GM19193 (cell line): ENCODE measurements around the gene ZNF48.

Experiments used
- POLR2A ChIP-seq: IDR thresholded peaks from 4 replicates; pipeline ENCODE4 v1.6.1; 2011; ENCODE audit not compliant: insufficient read depth, insufficient read length; ENCODE audit errors: extremely low read depth

Gene ZNF48

DNA sequence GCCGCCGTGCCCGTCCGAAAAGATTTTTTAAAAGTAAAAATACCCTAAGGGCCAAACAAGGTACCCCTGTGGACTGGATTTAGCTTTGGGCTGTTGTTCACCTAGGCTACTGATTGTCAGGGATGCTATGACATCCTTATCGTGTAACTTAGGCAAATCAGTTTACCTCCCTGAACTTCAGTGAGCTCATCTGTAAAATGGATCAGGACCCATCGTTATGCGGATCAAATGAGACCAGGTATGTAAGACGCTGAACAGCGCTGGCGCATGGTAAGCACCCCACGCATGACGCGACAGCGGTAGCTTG, 11.5 kb downstream of the ZNF48 start:
- no peak for TF ChIP-seq POLR2A

DNA sequence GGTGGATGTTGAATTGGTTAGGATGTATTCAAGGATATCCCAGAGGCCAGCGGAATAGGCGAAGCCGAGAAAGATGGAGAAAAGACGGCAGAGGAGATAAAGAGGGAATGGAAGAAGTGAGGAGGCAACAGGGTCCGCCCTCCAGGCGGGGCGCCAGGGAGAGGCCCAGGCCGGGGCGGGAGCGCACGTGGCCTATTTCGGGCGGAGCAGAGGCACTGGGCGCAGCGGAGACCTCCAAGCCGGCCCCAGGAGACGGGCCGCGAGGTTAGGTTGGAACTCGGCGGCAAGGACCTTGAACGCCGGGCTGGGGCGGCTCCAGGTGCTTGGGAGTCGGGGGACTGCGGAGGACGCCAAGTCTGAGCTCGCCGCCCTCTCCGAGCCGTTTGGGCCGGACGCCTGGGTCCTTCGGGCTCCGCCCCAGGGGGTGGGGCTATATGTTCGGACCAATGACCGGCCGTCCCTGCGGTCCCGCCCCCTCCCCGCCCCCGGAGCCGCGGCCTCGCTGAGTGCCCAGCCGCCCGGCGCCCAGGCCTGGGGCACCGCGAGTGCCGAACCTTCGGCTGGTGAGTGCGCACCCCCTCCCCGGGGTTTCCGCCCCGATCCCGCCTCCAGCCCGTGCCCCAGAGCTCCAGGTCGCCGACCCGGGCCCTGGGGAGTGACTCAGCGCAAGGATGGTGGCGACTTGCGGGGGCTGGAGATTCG, 12.0 kb downstream of the ZNF48 start, which contains the start of gene ZNF771:
ZNF771 (plus strand) TSS at position 505 of the 702 bp plus-strand sequence. CDS start 448 bp downstream, outside the sequence.
- TF ChIP-seq POLR2A, result peak; percentile 50

DNA sequence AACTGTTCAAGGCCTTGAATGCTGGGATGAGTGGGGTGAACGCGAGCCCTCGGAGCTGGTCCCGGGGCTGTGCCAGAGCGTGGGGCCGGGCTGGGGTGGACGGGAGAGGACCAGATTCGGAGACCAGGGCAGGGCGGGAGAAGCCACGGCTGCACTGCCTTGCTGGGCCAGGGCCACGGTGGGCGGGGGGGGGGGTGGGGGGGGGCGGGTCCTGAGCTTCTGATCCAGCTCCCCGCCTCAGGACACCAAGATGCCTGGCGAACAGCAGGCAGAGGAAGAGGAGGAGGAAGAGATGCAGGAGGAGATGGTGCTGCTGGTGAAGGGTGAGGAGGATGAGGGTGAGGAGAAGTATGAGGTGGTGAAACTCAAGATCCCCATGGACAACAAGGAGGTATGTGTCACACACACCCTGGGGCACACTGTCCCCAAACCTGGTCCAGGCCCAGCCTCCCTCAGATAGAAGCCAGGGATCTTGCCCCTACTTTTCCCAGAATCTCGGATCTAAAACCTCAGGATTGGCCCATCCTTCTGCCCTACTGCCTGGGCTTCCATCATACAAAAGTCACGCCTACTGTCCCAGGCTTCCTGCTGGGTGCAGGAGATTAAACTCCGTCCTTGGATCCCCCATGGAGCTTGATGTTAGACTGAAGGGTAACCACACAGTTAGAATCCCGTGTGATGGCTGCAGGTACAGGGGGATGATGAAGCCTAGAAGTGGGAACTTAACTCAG, 12.7 kb downstream of the ZNF48 start:
- no peak for TF ChIP-seq POLR2A

DNA sequence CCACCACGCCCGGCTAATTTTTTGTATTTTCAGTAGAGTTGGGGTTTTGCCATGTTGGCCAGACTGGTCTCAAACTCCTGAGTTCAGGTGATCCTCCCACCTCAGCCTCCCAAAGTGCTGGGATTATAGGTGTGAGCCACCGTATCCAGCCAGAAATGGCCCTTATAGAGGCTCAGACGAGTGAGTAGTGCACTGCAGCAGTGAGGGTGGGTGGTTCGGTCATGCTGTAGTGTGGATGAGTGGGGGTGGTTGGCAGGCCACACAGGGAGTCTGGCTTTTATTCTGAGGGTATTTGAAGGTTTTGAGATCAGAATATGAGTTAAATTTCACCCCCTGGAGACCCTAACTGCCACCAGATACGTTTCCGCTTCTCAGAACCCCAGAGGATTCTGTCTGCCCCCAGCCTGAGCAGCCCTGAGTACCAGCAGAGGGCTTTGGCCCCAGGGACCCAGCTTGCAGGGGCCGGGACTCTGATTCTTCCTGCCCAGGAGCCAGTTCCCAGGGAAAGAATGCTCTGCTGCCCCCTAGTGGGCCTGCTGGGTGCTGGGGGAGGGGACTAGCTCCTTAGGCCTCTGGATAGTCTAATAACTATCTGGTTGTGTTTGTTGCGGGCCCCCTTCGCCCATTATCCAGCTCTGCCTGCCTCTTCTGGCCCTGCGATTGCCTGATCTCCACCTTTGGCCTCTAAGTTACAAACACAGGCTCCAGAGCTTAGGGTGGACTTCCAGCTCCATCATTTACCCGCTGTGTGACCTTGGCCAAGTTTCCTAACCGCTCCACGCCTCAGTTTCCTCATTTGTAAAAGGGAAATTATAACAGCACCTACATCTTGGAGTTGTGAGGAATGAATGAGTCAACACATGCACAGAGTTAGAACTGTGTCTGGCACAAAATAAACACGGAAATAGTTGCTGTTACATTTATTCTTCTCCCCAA, 14.2 kb downstream of the ZNF48 start:
- no peak for TF ChIP-seq POLR2A

DNA sequence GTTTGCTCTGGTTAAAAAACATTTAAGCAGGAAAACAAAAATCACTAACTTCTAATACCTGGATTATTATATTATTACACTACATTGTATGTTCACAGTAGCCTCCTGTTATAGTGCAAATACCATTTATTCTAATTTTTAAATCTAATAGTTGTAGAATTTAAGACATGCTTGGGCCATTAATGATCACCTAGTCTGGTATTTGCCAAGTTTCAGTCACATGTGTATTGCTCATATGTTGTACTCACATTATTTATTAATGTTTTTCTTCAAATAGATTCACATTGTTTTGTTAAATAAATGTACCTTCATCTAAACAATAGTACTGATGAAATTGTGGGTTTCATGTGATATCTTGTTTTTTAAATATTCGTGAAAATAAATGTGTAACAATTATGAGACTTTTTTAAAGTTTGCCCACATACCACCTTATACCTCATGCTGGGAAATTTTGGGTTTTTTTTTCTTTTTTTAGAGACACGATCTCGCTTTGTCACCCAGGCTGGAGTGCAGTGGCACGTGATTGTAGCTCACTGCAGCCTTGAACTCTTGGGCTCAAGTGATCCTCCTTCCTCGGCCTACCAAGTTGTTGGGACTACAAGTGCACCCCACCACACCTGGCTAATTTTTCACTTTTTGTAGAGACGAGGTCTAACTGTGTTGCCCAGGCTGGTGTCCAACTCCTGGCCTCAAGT, 18.0 kb downstream of the ZNF48 start:
- no peak for TF ChIP-seq POLR2A

DNA sequence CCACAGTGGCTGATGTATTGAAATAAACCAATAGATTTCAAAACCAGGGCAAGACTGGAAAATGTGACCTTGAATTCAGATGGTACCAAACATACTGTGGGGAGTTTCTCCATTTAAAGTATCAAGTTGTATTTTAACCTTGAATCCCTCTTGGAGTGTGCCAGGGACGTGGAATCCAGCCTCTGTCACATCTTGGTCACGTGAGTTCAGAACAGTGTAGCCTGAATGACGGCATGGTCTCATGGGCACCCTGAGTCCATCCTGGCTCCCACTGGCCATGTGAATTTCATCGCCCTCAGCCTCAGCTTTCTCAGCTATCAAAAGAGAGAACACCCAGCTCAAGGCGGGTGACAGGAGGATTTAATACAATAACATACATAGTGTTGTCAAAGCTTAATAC, 18.9 kb downstream of the ZNF48 start:
- no peak for TF ChIP-seq POLR2A

DNA sequence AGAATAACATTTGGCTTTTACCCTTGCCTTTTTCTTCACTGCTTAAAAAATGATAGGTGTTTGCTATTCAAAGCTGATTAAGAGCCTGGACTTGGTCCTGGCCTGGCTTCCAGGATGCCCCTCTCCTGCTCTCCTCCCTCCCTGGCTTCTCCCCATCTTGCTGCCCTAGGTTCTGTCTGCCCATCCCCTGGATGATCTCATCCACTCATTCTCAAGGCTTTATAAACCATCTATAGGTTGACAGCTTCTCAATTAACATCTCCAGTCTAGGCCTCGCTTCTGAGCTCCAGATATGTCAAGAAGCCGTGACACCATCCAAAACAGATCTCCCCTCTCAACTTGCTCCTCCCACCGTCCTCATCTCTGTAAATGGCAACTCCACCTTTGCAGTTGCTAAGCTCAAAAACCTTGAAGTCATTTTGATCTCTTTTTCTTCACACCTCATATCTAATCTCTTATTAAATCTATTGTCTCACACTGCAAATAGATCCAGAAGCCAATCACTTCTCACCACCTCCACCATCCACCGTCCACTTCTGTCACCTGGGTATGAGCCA, 20.9 kb downstream of the ZNF48 start:
- no peak for TF ChIP-seq POLR2A

DNA sequence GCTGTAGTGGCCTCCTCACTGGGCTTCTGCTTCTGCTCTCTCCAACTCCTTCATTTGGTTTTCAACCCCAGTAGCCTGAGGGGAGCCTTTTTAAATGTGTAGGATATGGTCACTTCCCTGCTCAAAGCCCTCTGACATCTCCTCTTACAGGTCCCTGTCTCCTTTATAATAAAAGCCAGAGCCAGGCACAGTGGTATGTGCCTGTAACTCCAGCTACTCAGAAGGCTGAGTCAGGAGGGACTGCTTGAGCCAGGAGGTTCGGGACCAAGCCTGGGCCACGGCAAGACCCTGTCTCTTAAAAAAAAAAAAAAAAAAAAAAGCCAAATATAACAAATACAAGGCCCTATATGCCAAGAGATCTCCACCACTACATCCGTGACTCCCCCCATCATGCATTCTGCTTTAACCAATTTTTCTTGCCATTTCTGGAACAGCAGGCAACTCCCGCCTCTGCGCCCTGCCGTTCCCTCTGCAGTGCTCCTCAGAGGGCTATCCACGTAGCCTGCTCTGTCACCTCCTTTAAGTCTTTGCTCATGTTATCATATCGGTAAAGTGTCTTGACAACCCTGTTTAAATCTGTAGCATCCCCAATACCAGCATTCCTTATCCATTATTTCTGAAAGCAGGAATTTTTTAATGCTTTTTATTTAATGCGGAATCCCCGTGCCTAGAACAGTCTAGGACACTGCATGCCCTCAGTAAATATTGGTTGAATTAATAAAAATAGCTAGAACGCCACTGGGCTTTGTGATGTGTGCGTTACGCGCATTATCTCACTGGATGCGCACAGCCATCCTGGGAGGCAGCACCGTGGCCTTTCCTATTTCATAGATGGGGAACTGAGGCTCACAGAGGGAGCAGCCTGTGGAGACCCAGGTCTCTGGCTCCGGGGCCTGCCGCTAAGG, 21.7 kb downstream of the ZNF48 start:
- no peak for TF ChIP-seq POLR2A

DNA sequence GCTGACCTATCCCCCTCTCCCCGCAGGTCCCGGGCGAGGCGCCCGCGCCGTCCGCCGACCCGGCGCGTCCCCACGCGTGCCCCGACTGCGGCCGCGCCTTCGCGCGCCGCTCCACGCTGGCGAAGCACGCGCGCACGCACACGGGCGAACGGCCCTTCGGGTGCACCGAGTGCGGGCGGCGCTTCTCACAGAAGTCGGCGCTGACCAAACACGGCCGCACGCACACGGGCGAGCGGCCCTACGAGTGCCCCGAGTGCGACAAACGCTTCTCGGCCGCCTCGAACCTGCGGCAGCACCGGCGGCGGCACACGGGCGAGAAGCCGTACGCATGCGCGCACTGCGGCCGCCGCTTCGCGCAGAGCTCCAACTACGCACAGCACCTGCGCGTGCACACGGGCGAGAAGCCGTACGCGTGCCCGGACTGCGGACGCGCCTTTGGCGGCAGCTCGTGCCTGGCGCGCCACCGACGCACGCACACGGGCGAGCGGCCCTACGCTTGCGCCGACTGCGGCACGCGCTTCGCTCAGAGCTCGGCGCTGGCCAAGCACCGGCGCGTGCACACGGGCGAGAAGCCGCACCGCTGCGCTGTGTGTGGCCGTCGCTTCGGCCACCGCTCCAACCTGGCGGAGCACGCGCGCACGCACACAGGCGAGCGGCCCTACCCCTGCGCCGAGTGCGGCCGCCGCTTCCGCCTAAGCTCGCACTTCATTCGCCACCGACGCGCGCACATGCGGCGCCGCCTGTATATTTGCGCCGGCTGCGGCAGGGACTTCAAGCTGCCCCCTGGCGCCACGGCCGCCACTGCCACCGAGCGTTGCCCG, 22.5 kb downstream of the ZNF48 start:
- peak; percentile 60 for TF ChIP-seq POLR2A

DNA sequence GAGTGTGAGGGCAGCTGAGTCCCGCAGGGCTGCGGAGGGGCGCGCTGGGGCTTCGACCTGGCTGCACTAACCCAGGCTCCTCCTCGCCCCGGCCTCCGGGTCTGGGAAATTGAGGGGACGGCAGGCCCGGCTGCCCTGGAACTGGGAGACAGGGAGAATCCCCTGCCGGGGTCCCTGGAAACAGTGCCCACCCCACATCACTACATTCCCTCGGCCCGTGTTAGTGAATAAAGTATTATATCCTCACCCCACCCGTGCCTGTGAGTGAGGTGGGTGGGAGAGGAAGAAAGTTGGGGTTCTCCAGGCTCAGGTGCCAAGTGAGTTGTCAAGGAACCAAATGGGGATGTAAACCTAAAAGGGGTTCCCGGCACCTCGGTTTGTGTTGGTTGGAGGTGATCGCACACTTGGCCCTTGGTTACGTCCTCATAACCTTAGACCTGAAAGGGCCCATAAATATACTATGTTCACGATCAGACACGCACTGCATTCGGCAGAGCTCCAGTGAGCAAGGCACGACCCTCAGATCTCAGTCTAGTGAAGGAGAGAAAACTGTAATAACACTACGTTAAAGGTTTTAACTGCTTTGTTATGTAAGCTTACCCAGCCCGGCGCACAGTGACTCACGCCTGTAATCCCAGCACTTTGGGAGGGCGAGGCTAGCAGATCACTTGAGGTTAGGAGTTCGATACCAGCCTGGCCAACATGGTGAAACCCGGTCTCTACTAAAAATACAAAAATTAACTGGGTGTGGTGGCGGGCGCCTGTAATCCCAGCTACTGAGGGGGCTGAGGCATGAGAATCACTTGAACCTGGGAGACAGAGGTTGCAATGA, 23.3 kb downstream of the ZNF48 start:
- no peak for TF ChIP-seq POLR2A

DNA sequence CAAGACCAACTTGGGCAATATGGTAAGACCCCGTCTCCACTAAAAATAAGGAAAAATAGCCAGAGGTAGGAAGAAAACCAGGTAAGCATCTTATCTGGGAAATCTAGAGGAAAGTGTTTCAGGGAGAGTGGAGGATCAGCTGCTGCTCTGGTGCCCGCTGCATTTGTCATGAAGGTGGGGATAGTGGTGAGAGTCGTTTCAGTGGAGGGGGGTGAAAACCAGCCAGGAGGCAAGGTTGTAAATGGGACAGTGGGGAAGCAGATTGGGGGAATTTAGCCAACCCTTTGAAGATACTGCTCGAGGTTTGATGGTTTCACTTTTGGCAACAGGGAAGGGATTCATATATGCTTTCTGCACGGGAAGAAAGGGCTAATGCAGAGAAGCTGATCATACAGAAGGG, 25.8 kb downstream of the ZNF48 start:
- TF ChIP-seq POLR2A, result no peak

DNA sequence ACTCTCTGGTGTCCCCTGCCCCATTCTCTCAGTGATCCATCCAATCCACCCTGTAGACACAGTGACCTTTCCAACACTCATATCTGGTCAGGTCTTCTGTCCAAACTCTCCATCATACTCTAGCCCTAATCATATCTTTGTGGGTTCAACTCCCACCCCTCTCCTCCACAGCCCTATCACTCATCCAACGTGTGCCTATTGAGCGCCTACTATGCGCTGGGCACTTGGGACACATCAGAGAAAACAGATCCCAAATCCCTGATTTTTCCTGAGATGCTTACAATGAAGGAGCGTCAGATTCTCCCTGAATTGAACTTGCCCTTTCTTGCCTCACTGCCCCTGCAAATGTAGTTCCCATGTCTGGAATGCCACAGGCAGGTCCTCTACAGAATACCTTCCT, 32.8 kb downstream of the ZNF48 start:
- no peak for TF ChIP-seq POLR2A
